HL-60/S4 treated with phorbol 12-myristate 13-acetate at 8.2 ng/mL for 4 days and 3 days (cell line): ENCODE results near the gene MECP2.

ENCODE experiments used
- in situ Hi-C: fragments of 300-500 bp; cut with MboI; formaldehyde crosslinking; loops from 2 replicates; pipeline ENCODE4 v1.15.0; 2022; ENCODE audit warnings: low sequenced_read_pairs

MECP2 gene

GRCh38 chrX:154019633-154020528 lies 77.6 kb downstream of the MECP2 start, which contains the start of gene IRAK1:
Gene IRAK1, minus strand, starts transcription at chrX:154019902. Its CDS starts 90 bp downstream, at chrX:154019812.
- in situ Hi-C loops = no loop called here

- in situ Hi-C loops = no loop called here
Observed at GRCh38 chrX:154019061-154019621, 78.4 kb downstream of the MECP2 start.

GRCh38 chrX:154018518-154019060 lies 78.9 kb downstream of the MECP2 start:
- in situ Hi-C loops = no loop called here

GRCh38 chrX:154017766-154018517 lies 79.6 kb downstream of the MECP2 start:
- in situ Hi-C loops = no loop called here

- in situ Hi-C loops = no loop called here
Observed at GRCh38 chrX:154016366-154017076, 81.0 kb downstream of the MECP2 start.

GRCh38 chrX:154015581-154016264 lies 81.8 kb downstream of the MECP2 start:
- in situ Hi-C loops = no loop called here

GRCh38 chrX:154014429-154015380 lies 82.8 kb downstream of the MECP2 start:
- in situ Hi-C loops = no loop called here

- in situ Hi-C loops = no loop called here
Observed at GRCh38 chrX:154013614-154014360, 83.7 kb downstream of the MECP2 start.

- in situ Hi-C loops = no loop called here
Observed at GRCh38 chrX:154013001-154013421, 84.5 kb downstream of the MECP2 start.

- in situ Hi-C loops = no loop called here
Observed at GRCh38 chrX:154012336-154012991, 85.1 kb downstream of the MECP2 start.

GRCh38 chrX:154011376-154012335 lies 85.9 kb downstream of the MECP2 start:
- in situ Hi-C loops = no loop called here

- in situ Hi-C loops = no loop called here
Observed at GRCh38 chrX:154010330-154011087, 87.0 kb downstream of the MECP2 start.

GRCh38 chrX:154008521-154008920 lies 89.0 kb downstream of the MECP2 start:
- in situ Hi-C loops = no loop called here

GRCh38 chrX:154006947-154007346 lies 90.6 kb downstream of the MECP2 start:
- in situ Hi-C loops = no loop called here

- in situ Hi-C loops = no loop called here
Observed at GRCh38 chrX:154004315-154004714, 93.2 kb downstream of the MECP2 start.

GRCh38 chrX:154002215-154002719 lies 95.2 kb downstream of the MECP2 start:
- in situ Hi-C loops = no loop called here
